ENCODE results near the gene DYNLL1.
"Not testable (repeated sequence)": the region's sequence is repeated elsewhere in the genome, so short reads cannot be mapped to it uniquely, and the experiment has no call there.

Gene DYNLL1

DNA sequence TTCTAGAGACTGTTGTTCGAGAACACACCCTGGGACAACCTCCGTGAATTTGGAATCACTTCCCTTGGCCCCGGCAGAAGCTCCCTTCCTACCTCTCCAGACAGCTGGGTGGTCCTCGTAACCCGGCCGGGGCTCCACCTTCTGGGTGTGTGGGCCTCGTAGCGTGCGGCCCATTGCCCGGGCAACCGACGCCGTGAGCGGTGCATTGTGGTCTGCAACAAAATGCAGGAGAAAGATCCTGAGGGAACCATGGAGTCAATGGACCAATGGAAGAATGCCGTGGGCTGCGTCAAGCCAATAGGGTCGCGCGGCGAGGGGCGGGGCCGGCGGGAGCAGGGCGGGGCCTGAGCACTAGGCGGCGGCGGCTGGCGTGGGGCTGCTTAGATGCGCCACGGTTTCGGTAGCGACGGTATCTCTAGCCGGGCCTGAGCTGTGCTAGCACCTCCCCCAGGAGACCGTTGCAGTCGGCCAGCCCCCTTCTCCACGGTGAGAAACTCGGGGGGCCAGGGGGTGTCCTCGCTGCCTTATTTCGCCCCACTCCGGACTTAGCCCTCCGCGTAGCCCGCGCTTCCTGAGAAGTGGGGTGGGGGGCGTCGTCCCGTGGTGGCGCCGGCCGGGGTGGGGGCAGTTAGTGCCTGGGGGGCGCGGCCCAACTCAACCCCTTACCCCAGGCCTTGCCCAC is at the start of gene DYNLL1:
DYNLL1 (plus strand) TSS at position 383 of the 682 bp plus-strand sequence. CDS start 309 bp downstream, outside the sequence.
- H3K36me3 Mint-ChIP-seq (ENCODE audit: low read depth): peaks cover 41% of the 10 kb centered on the region
- peak; percentile 99 for DNase-seq
- H3K27me3 Mint-ChIP-seq: no peaks in the 10 kb centered on the region
- peak within 1 kb of the TSS; percentile 95 for H3K27ac Mint-ChIP-seq
- H3K9me3 Mint-ChIP-seq: no peaks in the 10 kb centered on the region
- H3K4me3 Mint-ChIP-seq: peak within 1 kb of the TSS; percentile 89
- peaks cover 30% of the 10 kb centered on the region for H3K4me1 Mint-ChIP-seq (ENCODE audit: low read depth)

DNA sequence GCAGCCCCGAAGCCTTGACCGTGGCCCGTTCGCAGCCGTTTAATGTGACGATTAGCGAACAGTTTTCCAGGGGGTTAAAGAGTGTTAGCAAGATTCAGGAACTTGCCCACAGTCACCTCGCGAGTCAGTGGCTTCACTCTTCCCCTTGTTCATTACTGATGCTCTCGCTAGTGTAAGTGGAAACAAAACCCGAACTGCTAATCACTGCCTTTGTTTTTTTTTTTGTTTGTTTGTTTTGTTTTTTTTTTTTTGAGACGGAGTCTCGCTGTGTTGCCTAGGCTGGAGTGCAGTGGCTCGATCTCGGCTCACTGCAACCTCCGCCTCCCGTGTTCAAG is 49.1 kb upstream of the DYNLL1 start:
- H3K27me3 Mint-ChIP-seq, H3K9me3 Mint-ChIP-seq, DNase-seq: not testable (repeated sequence)
- H3K36me3 Mint-ChIP-seq (ENCODE audit: low read depth): peaks cover 88% of the 10 kb centered on the region
- H3K4me3 Mint-ChIP-seq: peak overlapping the region; percentile 99
- peaks cover 45% of the 10 kb centered on the region for H3K4me1 Mint-ChIP-seq (ENCODE audit: low read depth)
- H3K27ac Mint-ChIP-seq: peak overlapping the region; percentile 99

DNA sequence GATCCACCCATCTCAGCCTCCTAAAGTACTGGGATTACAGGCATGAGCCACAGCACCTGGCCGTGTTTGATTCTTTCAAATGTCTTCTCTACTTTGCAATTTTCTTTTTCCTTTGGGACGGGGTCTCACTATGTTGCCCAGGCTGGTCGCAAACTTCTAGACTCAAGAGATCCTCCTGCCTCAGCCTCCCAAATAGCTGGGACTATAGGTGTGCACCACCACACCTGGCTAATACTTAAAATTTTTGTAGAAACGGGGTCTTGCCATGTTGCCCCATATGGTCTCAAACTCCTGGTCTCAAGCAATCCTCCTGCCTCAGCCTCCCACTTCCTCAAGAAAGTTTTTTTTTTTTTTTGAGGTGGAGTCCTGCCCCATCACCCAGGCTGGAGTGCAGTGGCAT is 47.9 kb upstream of the DYNLL1 start:
- Mint-ChIP-seq H3K27me3 (no peaks in the 10 kb centered on the region), H3K9me3 (no peaks in the 10 kb centered on the region), H3K4me3 (peak overlapping the region; percentile 99), H3K36me3 (ENCODE audit: low read depth) (peaks cover 92% of the 10 kb centered on the region), H3K27ac (peak overlapping the region; percentile 99), H3K4me1 (ENCODE audit: low read depth) (peaks cover 44% of the 10 kb centered on the region)
- no peak for DNase-seq

DNA sequence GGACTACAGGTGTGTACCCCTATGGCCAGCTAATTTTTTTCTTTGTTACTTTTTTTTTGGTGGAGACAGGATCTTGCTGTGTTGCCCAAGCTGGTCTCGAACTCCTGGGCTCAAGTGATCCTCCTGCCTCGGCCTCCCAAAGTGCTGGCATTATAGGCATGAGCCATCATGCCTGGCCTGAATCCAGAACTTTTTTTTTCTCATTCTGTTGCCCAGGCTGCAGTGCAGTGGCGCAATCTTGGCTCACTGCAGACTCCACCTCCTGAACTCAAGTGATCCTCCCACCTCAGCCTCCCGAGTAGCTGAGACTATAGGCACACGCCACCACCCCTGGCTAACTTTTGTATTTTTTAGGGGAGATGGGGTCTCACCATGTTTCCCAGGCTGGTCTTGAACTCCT is 43.4 kb upstream of the DYNLL1 start:
- DNase-seq, H3K27me3 Mint-ChIP-seq, H3K4me3 Mint-ChIP-seq, H3K9me3 Mint-ChIP-seq: not testable (repeated sequence)
- Mint-ChIP-seq H3K4me1 (ENCODE audit: low read depth) (peaks cover 28% of the 10 kb centered on the region), H3K36me3 (ENCODE audit: low read depth) (peaks cover 93% of the 10 kb centered on the region), H3K27ac (peak overlapping the region; percentile 64)

DNA sequence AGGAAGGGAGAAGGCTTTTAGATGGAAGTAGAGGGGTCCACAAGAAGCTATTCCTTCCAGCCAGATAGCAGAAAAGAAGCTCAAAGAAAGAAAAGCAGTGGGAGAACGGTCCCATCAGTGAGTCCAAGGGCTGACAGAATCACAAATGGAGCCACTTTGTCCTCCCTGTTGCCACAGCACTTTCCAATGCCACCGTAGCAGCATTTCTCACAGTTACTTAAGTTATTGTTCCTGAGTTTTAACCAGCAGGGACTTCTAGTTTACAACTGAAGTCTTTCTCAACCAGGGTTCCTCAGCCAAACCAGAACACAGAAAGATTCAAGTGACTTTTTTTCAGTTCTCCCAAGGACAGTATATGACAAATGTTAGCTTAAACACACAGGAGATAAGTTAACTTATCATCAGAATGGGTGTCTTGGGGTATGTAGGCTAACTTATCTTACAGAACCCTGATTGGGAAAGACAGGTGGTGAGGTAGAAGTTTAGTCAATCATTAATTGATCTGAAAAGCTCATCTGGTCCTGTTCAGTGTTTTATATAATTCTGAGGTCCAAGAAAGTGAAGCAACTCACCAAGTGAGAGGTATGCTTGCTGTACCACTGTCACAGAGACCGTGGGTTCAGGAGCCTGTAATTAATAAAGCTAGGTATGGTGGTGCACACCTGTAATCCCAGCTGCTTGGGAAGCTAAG is 42.7 kb upstream of the DYNLL1 start:
- Mint-ChIP-seq H3K36me3 (ENCODE audit: low read depth) (peaks cover 93% of the 10 kb centered on the region), H3K27me3 (no peaks in the 10 kb centered on the region), H3K9me3 (no peaks in the 10 kb centered on the region), H3K4me1 (ENCODE audit: low read depth) (peaks cover 22% of the 10 kb centered on the region), H3K27ac (peak overlapping the region; percentile 71), H3K4me3 (no peak overlapping the region)
- no peak for DNase-seq

DNA sequence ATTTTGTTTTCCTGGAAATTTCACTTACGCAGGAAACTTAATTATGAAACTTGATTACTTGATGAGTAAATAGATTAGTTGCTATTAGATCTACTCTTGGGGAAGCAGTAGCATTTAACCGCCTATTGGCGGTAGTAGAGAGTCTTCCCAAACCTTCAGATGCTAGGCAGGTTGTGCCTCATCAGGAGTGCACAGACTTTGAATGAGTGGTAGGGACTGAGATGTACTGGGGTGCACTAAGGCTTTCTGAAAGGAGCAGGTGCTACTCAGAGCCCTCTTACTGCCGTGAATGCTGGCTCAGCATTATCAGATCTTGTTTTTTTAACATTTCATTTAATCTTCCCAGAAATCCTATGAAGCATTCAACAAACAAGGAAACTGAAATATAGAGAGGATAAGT is 41.9 kb upstream of the DYNLL1 start:
- peaks cover 20% of the 10 kb centered on the region for H3K4me1 Mint-ChIP-seq (ENCODE audit: low read depth)
- no peaks in the 10 kb centered on the region for H3K27me3 Mint-ChIP-seq
- peaks cover 95% of the 10 kb centered on the region for H3K36me3 Mint-ChIP-seq (ENCODE audit: low read depth)
- peak overlapping the region; percentile 42 for H3K27ac Mint-ChIP-seq
- no peaks in the 10 kb centered on the region for H3K9me3 Mint-ChIP-seq
- DNase-seq: no peak
- H3K4me3 Mint-ChIP-seq: no peak overlapping the region

DNA sequence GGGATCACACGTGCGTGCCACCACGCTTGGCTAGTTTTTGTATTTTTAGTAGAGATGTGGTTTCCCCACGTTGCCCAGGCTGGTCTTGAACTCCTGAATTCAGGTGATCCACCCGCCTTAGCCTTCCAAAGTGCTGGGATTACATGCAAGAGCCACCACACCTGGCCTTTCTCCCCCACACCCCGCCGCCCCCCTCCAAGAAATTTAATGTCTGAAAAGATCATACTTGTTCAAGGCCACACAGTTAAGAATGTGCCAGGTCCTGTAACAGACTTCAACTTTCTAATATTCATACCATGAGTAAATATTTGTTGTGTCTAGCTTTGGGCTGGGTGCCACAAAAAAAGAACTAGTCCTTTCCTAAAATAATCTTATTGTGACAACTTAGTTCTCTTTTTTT is 40.6 kb upstream of the DYNLL1 start:
- H3K27me3 Mint-ChIP-seq: no peaks in the 10 kb centered on the region
- H3K9me3 Mint-ChIP-seq: no peaks in the 10 kb centered on the region
- H3K27ac Mint-ChIP-seq: peak overlapping the region; percentile 22
- H3K4me3 Mint-ChIP-seq: no peak overlapping the region
- peaks cover 14% of the 10 kb centered on the region for H3K4me1 Mint-ChIP-seq (ENCODE audit: low read depth)
- DNase-seq: no peak
- H3K36me3 Mint-ChIP-seq (ENCODE audit: low read depth): peaks cover 97% of the 10 kb centered on the region

DNA sequence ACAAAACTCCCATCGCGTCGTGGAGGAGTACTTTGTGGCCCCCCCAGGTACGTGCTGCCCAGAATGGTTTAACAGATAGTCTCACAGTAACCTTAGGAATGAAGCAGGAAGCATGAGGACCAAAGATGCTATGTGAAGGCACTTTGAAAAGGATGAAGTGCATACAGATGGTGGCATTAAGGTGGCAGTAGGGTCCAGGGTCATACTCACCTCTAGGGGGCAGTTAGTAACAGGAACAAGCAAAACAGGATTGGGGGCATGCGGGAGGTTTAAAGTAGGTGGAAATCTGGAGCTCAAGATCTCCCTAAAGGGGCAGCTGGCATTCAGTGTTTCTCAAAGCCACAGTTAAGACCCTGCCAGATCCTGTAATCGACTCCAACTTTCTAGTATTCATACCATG is 38.8 kb upstream of the DYNLL1 start:
- Mint-ChIP-seq H3K36me3 (ENCODE audit: low read depth) (peaks cover 98% of the 10 kb centered on the region), H3K4me3 (no peak overlapping the region), H3K27me3 (no peaks in the 10 kb centered on the region), H3K27ac (peak overlapping the region; percentile 78), H3K9me3 (no peaks in the 10 kb centered on the region), H3K4me1 (ENCODE audit: low read depth) (peaks cover 12% of the 10 kb centered on the region)
- DNase-seq: no peak

DNA sequence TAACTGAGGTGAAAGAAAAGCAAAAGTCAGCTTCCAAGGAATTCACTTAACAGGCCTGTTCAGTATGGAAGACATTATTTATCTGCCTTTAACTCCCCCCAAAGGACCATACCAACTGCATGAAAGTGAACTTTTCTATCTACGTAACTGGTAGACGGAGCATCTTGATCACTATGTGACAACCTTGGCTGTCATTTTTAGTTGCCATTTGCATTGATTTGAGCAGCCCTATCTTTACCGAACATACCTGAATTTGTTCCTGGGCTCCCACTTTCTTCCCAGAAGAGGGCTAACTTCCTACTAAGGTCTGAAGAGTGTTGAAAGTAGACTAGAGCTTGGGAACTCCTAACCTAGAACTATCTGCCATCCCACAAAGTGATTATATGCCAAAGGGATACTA is 35.8 kb upstream of the DYNLL1 start:
- Mint-ChIP-seq H3K4me3 (no peak overlapping the region), H3K36me3 (ENCODE audit: low read depth) (peaks cover 97% of the 10 kb centered on the region), H3K9me3 (no peaks in the 10 kb centered on the region), H3K4me1 (ENCODE audit: low read depth) (peaks cover 6% of the 10 kb centered on the region), H3K27ac (no peak overlapping the region), H3K27me3 (no peaks in the 10 kb centered on the region)
- no peak for DNase-seq

DNA sequence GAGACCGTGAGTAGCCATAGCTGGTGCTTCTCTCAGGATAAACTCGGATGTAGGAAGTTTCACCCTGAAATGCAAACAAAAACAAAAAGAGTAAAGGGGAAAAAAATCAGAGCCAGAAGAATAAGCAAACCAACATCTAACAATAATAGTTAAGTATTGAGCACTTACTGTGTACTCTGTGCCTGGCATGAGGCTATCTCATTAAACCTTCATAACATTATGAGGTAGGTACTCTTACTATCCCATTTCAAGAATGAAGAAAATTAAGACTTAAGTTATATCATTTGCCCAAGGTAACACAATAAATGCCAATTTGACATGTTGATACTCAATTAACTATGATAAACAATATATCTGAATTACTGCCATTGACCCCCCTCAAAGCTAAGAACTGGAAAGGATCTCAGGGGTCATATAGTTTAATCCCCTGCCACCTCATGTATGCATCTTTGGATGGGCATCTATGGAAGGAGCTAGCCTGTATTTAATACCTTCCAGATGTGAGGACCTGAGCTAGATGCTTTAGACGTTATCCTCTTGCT is 33.7 kb upstream of the DYNLL1 start:
- H3K36me3 Mint-ChIP-seq (ENCODE audit: low read depth): peaks cover 97% of the 10 kb centered on the region
- peak overlapping the region; percentile 51 for H3K27ac Mint-ChIP-seq
- H3K9me3 Mint-ChIP-seq: no peaks in the 10 kb centered on the region
- H3K27me3 Mint-ChIP-seq: no peaks in the 10 kb centered on the region
- peaks cover 24% of the 10 kb centered on the region for H3K4me1 Mint-ChIP-seq (ENCODE audit: low read depth)
- H3K4me3 Mint-ChIP-seq: no peak overlapping the region
- no peak for DNase-seq

DNA sequence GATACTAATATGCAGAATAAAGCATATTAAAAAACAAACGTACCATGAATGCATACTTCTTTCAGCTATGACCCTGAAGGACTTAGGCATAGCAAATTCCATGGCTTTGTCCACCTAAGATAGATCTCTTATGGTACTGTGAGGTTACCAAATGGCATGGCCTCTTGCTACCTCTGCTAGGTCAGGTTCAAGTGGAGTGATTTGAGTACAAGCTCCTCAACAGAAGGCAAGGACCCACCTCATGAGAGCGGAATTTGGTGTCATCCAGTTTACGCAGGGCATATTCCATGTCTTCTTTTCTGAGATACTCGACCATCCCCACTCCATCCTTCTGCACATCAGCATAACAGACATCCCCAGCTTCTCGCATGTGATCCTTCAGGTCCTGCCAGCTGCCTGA is 32.2 kb upstream of the DYNLL1 start:
- Mint-ChIP-seq H3K27ac (peak overlapping the region; percentile 72), H3K4me1 (ENCODE audit: low read depth) (peaks cover 34% of the 10 kb centered on the region), H3K27me3 (no peaks in the 10 kb centered on the region), H3K9me3 (no peaks in the 10 kb centered on the region), H3K36me3 (ENCODE audit: low read depth) (peaks cover 96% of the 10 kb centered on the region), H3K4me3 (no peak overlapping the region)
- no peak for DNase-seq

DNA sequence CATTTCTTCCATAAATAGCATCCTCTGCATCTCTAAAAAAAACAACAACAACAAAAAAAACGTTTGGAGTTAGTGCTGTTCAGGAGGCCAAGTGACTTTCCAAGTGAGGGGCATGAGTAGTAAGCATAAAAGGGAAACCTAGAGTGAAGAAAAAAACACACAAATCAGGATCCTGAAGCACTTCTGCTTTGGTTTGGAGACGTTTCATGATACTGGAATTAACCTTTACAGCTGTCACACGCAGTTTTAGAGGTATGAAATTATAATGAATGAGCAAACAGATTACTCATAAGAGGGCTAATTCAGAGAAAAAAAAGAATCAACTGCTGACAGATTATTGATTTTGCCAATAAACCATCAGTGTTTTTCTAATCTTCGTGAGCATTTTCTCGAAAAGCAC is 30.2 kb upstream of the DYNLL1 start:
- peaks cover 39% of the 10 kb centered on the region for H3K4me1 Mint-ChIP-seq (ENCODE audit: low read depth)
- H3K36me3 Mint-ChIP-seq (ENCODE audit: low read depth): peaks cover 83% of the 10 kb centered on the region
- no peaks in the 10 kb centered on the region for H3K27me3 Mint-ChIP-seq
- H3K9me3 Mint-ChIP-seq: no peaks in the 10 kb centered on the region
- H3K27ac Mint-ChIP-seq: peak overlapping the region; percentile 83
- H3K4me3 Mint-ChIP-seq: no peak overlapping the region
- no peak for DNase-seq

DNA sequence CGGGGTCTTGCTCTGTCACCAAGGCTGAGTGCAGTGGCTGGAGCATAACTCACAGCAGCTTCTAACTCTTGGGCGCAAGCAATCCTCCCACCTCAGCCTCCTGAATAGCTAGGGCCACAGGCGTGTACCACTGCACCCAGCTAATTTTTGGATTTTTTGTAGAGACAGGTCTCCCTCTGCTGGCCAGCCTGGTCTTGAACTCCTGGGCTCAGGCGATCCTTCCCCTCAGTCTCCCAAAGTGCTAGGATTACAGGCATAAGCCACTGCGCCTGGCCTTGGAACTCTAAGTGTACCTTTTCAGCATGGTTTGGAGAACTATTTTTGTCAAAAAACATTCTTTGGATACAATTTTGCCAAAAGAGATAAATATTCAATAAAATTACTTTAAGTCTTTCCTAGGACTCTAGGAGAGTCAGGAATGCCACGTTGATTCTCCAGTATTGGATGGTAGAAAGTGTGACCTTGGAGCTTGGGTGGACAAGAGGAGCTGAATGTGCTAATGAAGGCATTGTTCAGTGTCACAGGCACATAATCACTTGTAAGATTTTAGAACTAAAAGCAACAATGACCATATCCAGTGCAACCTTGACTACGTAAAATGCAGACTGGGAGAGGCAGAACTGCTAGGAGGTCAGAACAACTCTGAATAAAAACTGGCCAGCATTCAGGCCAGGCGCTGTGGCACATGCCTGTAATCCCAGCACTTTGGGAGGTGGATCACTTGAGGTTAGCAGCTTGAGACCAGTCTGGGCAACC is 29.2 kb upstream of the DYNLL1 start:
- Mint-ChIP-seq H3K4me3 (peak overlapping the region; percentile 25), H3K36me3 (ENCODE audit: low read depth) (peaks cover 75% of the 10 kb centered on the region), H3K4me1 (ENCODE audit: low read depth) (peaks cover 44% of the 10 kb centered on the region), H3K27ac (peak overlapping the region; percentile 83), H3K27me3 (no peaks in the 10 kb centered on the region), H3K9me3 (no peaks in the 10 kb centered on the region)
- peak; percentile 53 for DNase-seq

DNA sequence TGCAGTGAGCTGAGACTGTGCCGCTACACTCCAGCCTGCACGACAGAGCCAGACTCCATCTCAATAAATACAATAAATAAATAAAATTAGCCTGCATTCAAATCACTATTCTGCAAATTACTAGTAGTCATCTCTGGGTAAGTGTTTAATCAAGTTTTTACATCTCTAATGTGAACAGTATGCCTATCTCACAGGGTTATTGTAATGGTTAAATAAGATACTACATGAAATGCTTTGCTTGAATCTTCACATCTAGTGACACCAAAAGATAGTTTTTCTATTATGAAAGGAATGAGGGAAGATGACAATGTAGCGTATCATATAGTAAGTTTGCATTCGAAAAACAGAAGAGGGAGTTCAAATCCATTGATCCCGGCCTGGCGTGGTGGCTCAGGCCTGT is 28.5 kb upstream of the DYNLL1 start:
- H3K27ac Mint-ChIP-seq: peak overlapping the region; percentile 93
- peak overlapping the region; percentile 97 for H3K4me3 Mint-ChIP-seq
- H3K9me3 Mint-ChIP-seq: no peaks in the 10 kb centered on the region
- peaks cover 68% of the 10 kb centered on the region for H3K36me3 Mint-ChIP-seq (ENCODE audit: low read depth)
- no peaks in the 10 kb centered on the region for H3K27me3 Mint-ChIP-seq
- DNase-seq: no peak
- peaks cover 46% of the 10 kb centered on the region for H3K4me1 Mint-ChIP-seq (ENCODE audit: low read depth)
